IMR-90 (cell line): ENCODE measurements around the gene BCDIN3D. TPM values are rescaled to one million over a fixed set of nuclear protein-coding genes. Genes with fewer than 3 reads are reported as not detected.

Experiments used
- ATAC-seq: fragments of 200-7000 bp; cut with Tn5 transposase; 2 replicates; pipeline ENCODE4 v1.9.1; 2020; ENCODE audit warnings: low read depth, mild to moderate bottlenecking, moderate library complexity
- BruUV-seq: library from RNA; stranded (reverse); fragments of 400-500 nt; replicated peaks from 2 replicates; lab custom pipeline; 2021; lab: Mats Ljungman, UMichigan
- CTCF ChIA-PET: fragments of 300-600 bp; formaldehyde crosslinking; extraction: SDS; loops from one replicate; lab custom pipeline; 2021; ENCODE audit warnings: antibody characterized with exemption; lab: Yijun Ruan, JAX
- POLR2A ChIA-PET: fragments of 300-600 bp; sonication (Branson Sonifier 250); formaldehyde crosslinking; loops from one replicate; lab custom pipeline; 2022; ENCODE audit warnings: antibody characterized with exemption; ENCODE audit not compliant: unreplicated experiment; lab: Charles Lee
- DNase-seq: peaks from one replicate; pipeline ENCODE4 v3.0.0; 2013
- H2AFZ ChIP-seq: replicated peaks from 2 replicates; pipeline ENCODE3; 2013; ENCODE audit warnings: low read length, mild to moderate bottlenecking; ENCODE audit not compliant: poor library complexity
- H2AK5ac ChIP-seq: 2 replicates; pipeline ENCODE4 v1.6.1; 2013; ENCODE audit warnings: low read depth, low read length, inconsistent platforms
- H2AK9ac ChIP-seq: replicated peaks from 2 replicates; pipeline ENCODE3; 2013; ENCODE audit warnings: mild to moderate bottlenecking, low read depth, low read length, moderate library complexity; ENCODE audit not compliant: poor library complexity
- H2BK120ac ChIP-seq: 2 replicates; pipeline ENCODE4 v1.6.1; 2013; ENCODE audit warnings: low read depth, low read length, inconsistent platforms
- H2BK15ac ChIP-seq: 3 replicates; pipeline ENCODE4 v1.6.1; 2013; ENCODE audit warnings: low read depth, low read length, inconsistent platforms
- H2BK20ac ChIP-seq: 2 replicates; pipeline ENCODE4 v1.6.1; 2013; ENCODE audit warnings: low read depth, mild to moderate bottlenecking, inconsistent platforms, low read length, moderate library complexity
- H2BK5ac ChIP-seq: 2 replicates; pipeline ENCODE4 v1.6.1; 2013; ENCODE audit warnings: mild to moderate bottlenecking, low read depth, low read length, inconsistent platforms; ENCODE audit not compliant: poor library complexity, severe bottlenecking
- H3K14ac ChIP-seq: replicated peaks from 2 replicates; pipeline ENCODE4 v1.6.1; 2013; ENCODE audit warnings: low read depth, low read length, inconsistent platforms
- H3K18ac ChIP-seq: 2 replicates; pipeline ENCODE4 v1.6.1; 2013; ENCODE audit warnings: low read depth, low read length, control low read depth
- H3K23ac ChIP-seq: 2 replicates; pipeline ENCODE4 v1.6.1; 2013; ENCODE audit warnings: low read depth, low read length, inconsistent platforms
- H3K27ac ChIP-seq: 2 replicates; pipeline ENCODE4 v1.5.1; 2013; ENCODE audit warnings: mild to moderate bottlenecking, control low read depth, low read length; ENCODE audit not compliant: insufficient read depth
- H3K27me3 ChIP-seq: 2 replicates; pipeline ENCODE4 v1.6.1; 2013; ENCODE audit warnings: low read length; ENCODE audit not compliant: control insufficient read depth, insufficient read depth
- H3K36me3 ChIP-seq: 2 replicates; pipeline ENCODE4 v1.6.1; 2013; ENCODE audit warnings: low read length, mixed read lengths; ENCODE audit not compliant: control insufficient read depth, insufficient read depth
- H3K4ac ChIP-seq: 2 replicates; pipeline ENCODE4 v1.6.1; 2013; ENCODE audit warnings: low read depth, low read length, inconsistent platforms
- H3K4me1 ChIP-seq: 2 replicates; pipeline ENCODE4 v1.6.1; 2013; ENCODE audit warnings: low read length, mixed read lengths; ENCODE audit not compliant: control insufficient read depth, insufficient read depth
- H3K4me2 ChIP-seq: 2 replicates; pipeline ENCODE4 v1.6.1; 2013; ENCODE audit warnings: low read depth, mild to moderate bottlenecking, control low read depth, low read length, moderate library complexity
- H3K4me3 ChIP-seq: 2 replicates; pipeline ENCODE4 v1.5.1; 2013; ENCODE audit warnings: low read depth, mild to moderate bottlenecking, control low read depth, low read length, moderate library complexity; ENCODE audit not compliant: insufficient read depth
- H3K56ac ChIP-seq: 2 replicates; pipeline ENCODE4 v1.6.1; 2013; ENCODE audit warnings: low read length, inconsistent platforms; ENCODE audit not compliant: insufficient read depth; ENCODE audit errors: extremely low read depth
- H3K79me1 ChIP-seq, 2 experiments: 2 replicates each; pipeline ENCODE4 v1.6.1; 2013; ENCODE audit warnings: low read length in 2 of 2, inconsistent platforms in 1 of 2, low read depth in 1 of 2
- H3K9ac ChIP-seq: 2 replicates; pipeline ENCODE4 v1.6.1; 2013; ENCODE audit warnings: low read depth, low read length, control low read depth
- H3K9me1 ChIP-seq: 2 replicates; pipeline ENCODE4 v1.6.1; 2013; ENCODE audit warnings: low read length, inconsistent platforms; ENCODE audit not compliant: insufficient read depth
- H3K9me3 ChIP-seq: 2 replicates; pipeline ENCODE4 v1.6.1; 2013; ENCODE audit warnings: low read length; ENCODE audit not compliant: control insufficient read depth, insufficient read depth
- H4K20me1 ChIP-seq: 2 replicates; pipeline ENCODE4 v1.6.1; 2013; ENCODE audit warnings: low read length, inconsistent platforms; ENCODE audit not compliant: insufficient read depth
- H4K5ac ChIP-seq: 2 replicates; pipeline ENCODE4 v1.6.1; 2013; ENCODE audit warnings: mild to moderate bottlenecking, low read depth, low read length, control low read depth
- H4K8ac ChIP-seq, 2 experiments: 2 replicates each; pipeline ENCODE4 v1.6.1; 2013; ENCODE audit warnings: low read depth in 2 of 2, low read length in 2 of 2, control low read depth in 1 of 2, inconsistent platforms in 1 of 2
- H4K91ac ChIP-seq: 2 replicates; pipeline ENCODE4 v1.6.1; 2013; ENCODE audit warnings: low read depth, low read length, inconsistent platforms; ENCODE audit not compliant: insufficient read depth
- CEBPB ChIP-seq: IDR thresholded peaks from 2 replicates; pipeline ENCODE4 v1.6.1; 2012; ENCODE audit warnings: low read depth, low read length, improper control_type of control experiment
- FOS ChIP-seq: fragments of 150-350 bp; IDR thresholded peaks from 2 replicates; pipeline ENCODE4 v1.6.1; 2016; ENCODE audit warnings: low read depth, low read length
- MAFK ChIP-seq: IDR thresholded peaks from 2 replicates; pipeline ENCODE4 v1.6.1; 2012; ENCODE audit warnings: low read depth, low read length, improper control_type of control experiment
- MAZ ChIP-seq: IDR thresholded peaks from 2 replicates; pipeline ENCODE4 v1.6.1; 2012; ENCODE audit warnings: low read depth, mild to moderate bottlenecking, low read length, improper control_type of control experiment, moderate library complexity, borderline replicate concordance
- MXI1 ChIP-seq: IDR thresholded peaks from 2 replicates; pipeline ENCODE4 v1.6.1; 2012; ENCODE audit warnings: low read depth, mild to moderate bottlenecking, low read length, moderate library complexity, borderline replicate concordance
- NFE2L2 ChIP-seq: fragments of 150-350 bp; IDR thresholded peaks from 2 replicates; pipeline ENCODE4 v1.6.1; 2016; ENCODE audit warnings: low read depth, mild to moderate bottlenecking, low read length
- POLR2A ChIP-seq: IDR thresholded peaks from 2 replicates; pipeline ENCODE4 v1.6.1; 2012; ENCODE audit warnings: mild to moderate bottlenecking, low read depth, low read length
- RAD21 ChIP-seq: IDR thresholded peaks from 2 replicates; pipeline ENCODE4 v1.6.1; 2012; ENCODE audit warnings: low read length, improper control_type of control experiment
- whole genome bisulfite sequencing, 2 experiments: methylation state at CpG; one replicate each; pipeline versions ENCODE4 v1.1.5 to v1.1.7; 2013; ENCODE audit warnings: missing lambda C conversion rate in 2 of 2; ENCODE audit not compliant: insufficient read length in 1 of 2; ENCODE audit errors: extremely low coverage in 2 of 2; 5-methylcytosine and 5-hydroxymethylcytosine counted together
- dilution Hi-C: fragments of 300-500 bp; cut with HindIII; formaldehyde crosslinking; loops from one replicate; pipeline ENCODE4 v1.14.3; 2018; ENCODE audit warnings: low sequenced_read_pairs; ENCODE audit not compliant: unreplicated experiment
- in situ Hi-C: fragments of 300-500 bp; cut with MboI; formaldehyde crosslinking; loops from 3 replicates; pipeline ENCODE4 v1.14.3; 2019; ENCODE audit warnings: low sequenced_read_pairs, inconsistent platforms, mixed read lengths
- intact Hi-C: fragments of 100-400 bp; cut with micrococcal nuclease; formaldehyde crosslinking; loops from 2 replicates; pipeline ENCODE4 v1.10.0; 2022
- polyA plus RNA-seq, 3 experiments: library from polyadenylated mRNA; depleted of rRNA; stranded (reverse); fragments of >200 nt; gene quantifications; 2 replicates each; pipeline ENCODE4 v1.2.3, GENCODE V29; 2012; ENCODE audit warnings: low replicate concordance in 1 of 3
- total RNA-seq: library from RNA; depleted of rRNA; stranded (reverse); fragments of >200 nt; gene quantifications from 2 replicates; pipeline ENCODE4 v1.2.3, GENCODE V29; 2012
- TF ChIP-seq, protein P1 (sequence below): fragments of 150-350 bp; IDR thresholded peaks from 2 replicates; pipeline ENCODE4 v1.6.1; 2017; ENCODE audit warnings: mild to moderate bottlenecking, antibody characterized with exemption, low read length, low read depth
- TF ChIP-seq, protein P2 (sequence below): conservative IDR thresholded peaks from 2 replicates; pipeline ENCODE4 v1.5.1; 2012; ENCODE audit warnings: mild to moderate bottlenecking, low read depth, low read length, improper control_type of control experiment

The BCDIN3D gene
- total and polyA plus RNA-seq, 2 of the 4 experiments (the other 2 are of a cell fraction): 2.3 TPM

DNA sequence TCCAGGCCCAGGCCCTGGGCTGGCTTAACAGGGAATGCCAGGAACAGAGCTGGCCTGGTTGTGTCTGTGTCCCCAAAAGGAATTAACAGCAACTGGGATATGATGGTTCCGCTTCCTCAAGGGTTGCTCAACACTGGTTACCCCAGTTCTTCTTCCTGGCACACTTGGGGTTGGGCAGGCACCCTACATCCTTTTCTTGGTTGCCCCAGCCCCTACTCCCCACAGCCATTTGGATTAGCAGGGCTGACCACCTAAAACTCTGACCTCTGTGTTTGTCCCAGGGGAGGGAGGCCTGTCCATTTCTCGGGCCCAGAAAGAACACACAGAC, 45.5 kb downstream of the BCDIN3D start:
- Histone ChIP-seq H2AK5ac (no peak overlapping the region), H3K4ac (no peak overlapping the region), H3K9me3 (no peaks in the 10 kb centered on the region), H2BK120ac (no peak overlapping the region), H2BK5ac (no peak overlapping the region), H3K27ac (no peak overlapping the region), H3K4me3 (no peak overlapping the region), H4K91ac (no peak overlapping the region), H4K5ac (no peak overlapping the region), H3K79me1 (peaks cover 0 to 5% of the 10 kb centered on the region in 2 experiments; a peak in 1 of 4 replicates), H2BK15ac (no peak overlapping the region), H3K27me3 (no peaks in the 10 kb centered on the region), H4K20me1 (peaks cover 11% of the 10 kb centered on the region; the same call in 1 of the 2 replicates), H3K4me2 (no peak overlapping the region), H3K14ac (no peak overlapping the region), H3K9me1 (no peaks in the 10 kb centered on the region; the same call in 1 of the 2 replicates), H3K56ac (no peak overlapping the region), H3K36me3 (peaks cover 73% of the 10 kb centered on the region), H2AFZ (no peak overlapping the region), H3K4me1 (no peaks in the 10 kb centered on the region), H2BK20ac (no peak overlapping the region), H2AK9ac (no peak overlapping the region), H3K9ac (no peak overlapping the region), H3K23ac (no peak overlapping the region), H3K18ac (no peak overlapping the region), H4K8ac (no peak overlapping the region)
- ChIA-PET POLR2A (no interaction called here), CTCF (interaction anchor here (1.5 kb wide), 1 partner anchor 20 kb away, joined by 3 read pairs; no protein-coding TSS in a partner anchor)
- no CpG with 5 or more reads among the region's 2 CpGs for WGBS, 2 experiments
- no peak for ATAC-seq
- in situ Hi-C loops: no loop called here
- no peak for DNase-seq
- TF ChIP-seq, protein P1, sequence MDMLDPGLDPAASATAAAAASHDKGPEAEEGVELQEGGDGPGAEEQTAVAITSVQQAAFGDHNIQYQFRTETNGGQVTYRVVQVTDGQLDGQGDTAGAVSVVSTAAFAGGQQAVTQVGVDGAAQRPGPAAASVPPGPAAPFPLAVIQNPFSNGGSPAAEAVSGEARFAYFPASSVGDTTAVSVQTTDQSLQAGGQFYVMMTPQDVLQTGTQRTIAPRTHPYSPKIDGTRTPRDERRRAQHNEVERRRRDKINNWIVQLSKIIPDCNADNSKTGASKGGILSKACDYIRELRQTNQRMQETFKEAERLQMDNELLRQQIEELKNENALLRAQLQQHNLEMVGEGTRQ: no peak
- TF ChIP-seq CEBPB (no peak), RAD21 (no peak), MAZ (no peak), FOS (no peak), POLR2A (no peak), MAFK (no peak), NFE2L2 (no peak), MXI1 (no peak)
- TF ChIP-seq, protein P2, sequence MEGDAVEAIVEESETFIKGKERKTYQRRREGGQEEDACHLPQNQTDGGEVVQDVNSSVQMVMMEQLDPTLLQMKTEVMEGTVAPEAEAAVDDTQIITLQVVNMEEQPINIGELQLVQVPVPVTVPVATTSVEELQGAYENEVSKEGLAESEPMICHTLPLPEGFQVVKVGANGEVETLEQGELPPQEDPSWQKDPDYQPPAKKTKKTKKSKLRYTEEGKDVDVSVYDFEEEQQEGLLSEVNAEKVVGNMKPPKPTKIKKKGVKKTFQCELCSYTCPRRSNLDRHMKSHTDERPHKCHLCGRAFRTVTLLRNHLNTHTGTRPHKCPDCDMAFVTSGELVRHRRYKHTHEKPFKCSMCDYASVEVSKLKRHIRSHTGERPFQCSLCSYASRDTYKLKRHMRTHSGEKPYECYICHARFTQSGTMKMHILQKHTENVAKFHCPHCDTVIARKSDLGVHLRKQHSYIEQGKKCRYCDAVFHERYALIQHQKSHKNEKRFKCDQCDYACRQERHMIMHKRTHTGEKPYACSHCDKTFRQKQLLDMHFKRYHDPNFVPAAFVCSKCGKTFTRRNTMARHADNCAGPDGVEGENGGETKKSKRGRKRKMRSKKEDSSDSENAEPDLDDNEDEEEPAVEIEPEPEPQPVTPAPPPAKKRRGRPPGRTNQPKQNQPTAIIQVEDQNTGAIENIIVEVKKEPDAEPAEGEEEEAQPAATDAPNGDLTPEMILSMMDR: no peak
- intact Hi-C loops: no loop called here
- no TSS peak for BruUV-seq
- dilution Hi-C loops: no loop called here
